Fibroblast of skin of back (primary cell): ENCODE measurements around the gene GDF11.
A peak's percentile ranks its signal among the peaks of the same experiment; 100 is the strongest.

Experiments
- DNase-seq: peaks from one replicate; pipeline ENCODE4 v3.0.0-alpha.2; 2013

The GDF11 gene

GRCh38 chr12:55724226-55724939 is 18.5 kb upstream of the GDF11 start:
- peak; percentile 64 for DNase-seq

DNA sequence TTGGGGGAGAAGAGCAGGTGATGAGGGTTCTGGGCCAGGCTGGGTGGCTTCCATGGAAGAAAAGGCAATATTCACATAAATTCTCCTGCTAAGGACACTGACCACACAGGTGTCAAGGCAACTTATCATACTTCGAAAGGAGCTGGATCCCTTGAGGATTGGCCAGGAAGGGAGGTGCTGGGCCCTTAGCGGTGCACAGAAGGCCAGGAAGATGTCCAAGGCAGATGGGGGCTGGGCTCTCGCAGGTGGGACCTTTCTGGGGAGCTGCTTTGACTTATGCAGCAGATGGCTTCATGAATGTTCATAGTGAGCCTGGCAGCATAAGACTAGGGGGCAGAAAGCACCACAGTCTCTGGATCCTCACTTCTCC is 18.0 kb upstream of the GDF11 start:
- DNase-seq: no peak

GRCh38 chr12:55725556-55725955 is 17.4 kb upstream of the GDF11 start:
- DNase-seq: no peak

GRCh38 chr12:55726971-55727370 is 16.0 kb upstream of the GDF11 start:
- no peak for DNase-seq

DNA sequence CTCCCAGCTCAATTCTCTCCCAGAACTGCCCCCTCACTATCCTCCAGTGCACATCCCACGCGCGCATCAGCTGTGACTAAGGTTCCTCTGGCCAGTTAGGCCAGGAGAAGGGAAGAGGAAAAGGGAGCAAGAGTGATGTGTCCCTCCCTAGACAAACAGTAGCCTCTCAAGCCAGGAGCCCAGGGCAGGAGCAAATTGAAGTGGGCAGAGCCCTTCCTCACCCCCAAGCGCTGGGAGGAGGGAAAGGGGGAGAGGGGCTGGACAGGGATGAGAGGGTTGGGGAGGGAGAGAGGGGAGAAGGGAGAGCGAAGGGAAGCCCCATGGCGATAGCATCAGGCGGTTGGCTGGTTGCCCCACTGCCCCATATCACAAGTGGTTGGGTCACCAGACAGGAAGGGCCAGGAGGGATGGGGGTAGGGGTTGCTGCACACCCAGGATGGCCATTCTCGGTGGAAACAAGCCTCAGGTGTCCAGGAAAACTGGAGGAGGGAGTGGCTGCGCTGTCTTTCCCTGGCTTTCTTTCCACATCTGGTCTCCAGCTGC is 15.2 kb upstream of the GDF11 start:
- DNase-seq: no peak

GRCh38 chr12:55728186-55728938 is 14.6 kb upstream of the GDF11 start:
- peak; percentile 72 for DNase-seq

DNA sequence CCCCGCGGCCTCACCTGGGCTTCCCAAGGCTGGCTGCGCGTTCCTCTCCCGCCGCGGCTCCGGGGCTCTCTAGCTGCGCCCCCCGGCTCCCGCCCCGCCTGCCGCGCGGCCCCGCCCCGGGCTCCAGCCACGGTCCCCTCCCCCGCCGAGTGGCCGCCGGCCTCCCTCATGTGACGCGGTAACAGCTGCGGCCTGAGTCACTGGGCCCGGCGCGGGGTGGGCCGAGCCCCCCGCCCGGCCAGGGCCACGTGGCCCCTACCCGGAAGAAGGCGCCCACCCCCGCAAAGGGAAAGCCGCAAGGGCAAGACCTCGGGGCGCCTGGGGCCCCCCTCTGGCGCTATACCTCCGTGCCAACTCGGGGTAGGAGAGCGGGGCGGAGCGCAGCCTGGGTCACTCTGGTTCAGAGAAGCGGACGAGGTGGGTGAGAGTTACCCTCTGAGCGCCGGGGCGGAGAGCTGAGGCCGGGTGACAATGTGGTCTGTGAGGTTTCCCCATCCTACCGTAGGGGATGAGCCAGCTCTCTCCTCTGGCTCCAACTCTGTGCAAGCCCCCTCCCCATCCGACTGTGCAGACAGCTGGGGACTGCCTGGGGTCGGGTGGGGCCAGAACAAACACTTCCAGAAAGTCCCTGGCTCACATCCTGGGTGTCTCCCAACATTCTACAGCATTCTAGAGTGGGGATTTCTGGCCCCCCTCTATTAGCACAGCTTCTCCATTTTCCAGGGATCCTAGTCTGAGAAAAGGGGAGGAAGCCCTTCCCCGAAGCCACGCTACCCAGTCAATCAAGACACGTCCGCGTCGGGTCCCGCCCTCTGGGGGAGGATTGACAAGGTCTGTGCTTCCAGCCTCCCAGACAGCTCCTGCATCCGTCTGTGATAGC is 13.7 kb upstream of the GDF11 start, which contains the start of gene CD63:
CD63 (minus strand) TSS at position 71 of the 880 bp plus-strand sequence. CDS start 668 bp downstream, outside the sequence.
- peak; percentile 96 for DNase-seq

DNA sequence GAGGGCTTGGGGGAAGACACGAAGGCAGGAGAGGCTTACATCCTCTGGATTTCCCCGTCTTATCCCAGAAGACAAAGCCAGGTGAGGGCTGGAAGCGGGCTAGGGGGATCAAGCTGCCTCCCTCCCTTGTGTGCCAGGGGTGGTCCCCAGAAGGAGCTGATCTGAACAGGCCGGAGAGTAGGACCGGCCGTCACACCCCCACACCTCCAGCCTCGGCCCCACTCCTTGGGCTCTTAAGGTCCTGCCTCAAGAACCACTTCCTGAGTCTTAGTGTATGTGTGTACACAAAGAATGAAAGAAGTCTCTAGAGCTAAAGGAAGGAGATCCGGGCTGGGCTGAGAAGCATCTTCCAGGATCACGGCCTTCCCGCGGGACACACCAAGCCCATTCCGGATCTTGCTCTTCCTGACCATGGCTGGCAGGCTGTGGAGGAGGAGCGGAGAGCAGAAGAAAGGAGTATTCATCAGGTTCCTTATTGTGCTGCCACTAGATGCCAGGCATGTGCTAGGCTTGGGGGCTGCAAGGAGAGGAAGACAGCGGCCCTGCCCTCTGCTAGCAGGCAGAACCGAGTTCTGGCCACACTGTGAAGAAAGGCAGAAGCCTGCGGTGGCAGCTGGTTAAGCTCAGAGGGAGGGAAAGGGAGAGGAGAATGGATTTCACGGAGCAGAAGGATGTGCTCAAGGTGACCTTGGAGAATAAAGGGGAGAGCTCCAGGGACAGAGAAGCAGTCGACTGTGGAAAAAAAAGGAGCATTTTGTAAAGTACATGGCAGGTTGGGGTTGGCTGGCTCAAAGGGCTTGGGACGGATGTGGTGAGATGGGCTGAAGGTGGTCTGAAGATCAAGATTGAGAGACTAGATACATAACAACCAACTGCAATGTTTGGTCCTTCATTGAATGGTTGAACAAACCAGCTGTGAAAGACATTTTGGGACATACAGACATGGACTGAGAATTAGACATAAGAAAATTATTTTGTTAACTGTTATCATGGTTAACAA is 12.8 kb upstream of the GDF11 start:
- peak; percentile 68 for DNase-seq

DNA sequence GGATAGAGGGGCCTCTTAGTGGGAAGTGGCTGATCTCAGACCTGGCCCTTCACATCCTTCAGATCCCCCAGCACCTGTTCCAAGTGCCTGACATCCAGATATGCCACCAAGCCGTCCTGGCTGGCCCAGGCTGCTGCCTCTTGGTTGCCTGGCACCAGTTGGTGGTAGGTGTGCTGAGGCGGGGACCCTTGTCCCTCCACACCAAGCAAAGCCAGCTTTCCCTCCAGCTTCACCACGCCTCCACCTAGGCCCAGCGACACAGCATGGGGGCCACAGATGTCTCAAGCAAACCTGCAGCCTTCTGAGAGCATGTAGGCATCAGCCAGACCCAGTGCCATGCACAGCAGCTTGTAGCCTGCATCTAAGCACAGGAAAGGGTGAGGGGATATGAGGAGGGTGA is 10.6 kb upstream of the GDF11 start:
- no peak for DNase-seq

DNA sequence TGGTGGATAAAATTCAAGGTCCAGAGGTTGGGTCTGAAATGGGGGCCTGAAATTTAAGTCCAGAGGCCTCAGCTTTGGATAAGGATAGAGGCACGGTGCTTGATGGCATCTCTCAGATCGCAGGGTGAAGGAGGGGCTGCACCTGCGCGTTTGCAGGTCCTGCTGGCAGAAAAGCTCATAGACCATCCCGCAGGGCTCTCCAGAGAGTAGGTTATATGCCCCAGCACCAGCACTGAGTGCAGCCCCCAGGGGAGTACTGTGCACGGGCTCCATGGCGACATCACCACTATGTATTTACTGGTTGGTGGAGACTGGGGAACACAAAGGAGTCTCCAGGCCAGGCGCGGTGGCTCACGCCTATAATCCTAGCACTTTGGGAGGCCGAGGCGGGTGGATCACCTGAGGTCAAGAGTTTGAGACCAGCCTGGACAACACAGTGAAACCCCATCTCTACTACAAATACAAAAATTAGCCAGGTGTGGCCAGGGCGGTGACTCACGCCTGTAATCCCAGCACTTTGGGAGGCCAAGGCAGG is 9.8 kb upstream of the GDF11 start:
- DNase-seq: no peak

DNA sequence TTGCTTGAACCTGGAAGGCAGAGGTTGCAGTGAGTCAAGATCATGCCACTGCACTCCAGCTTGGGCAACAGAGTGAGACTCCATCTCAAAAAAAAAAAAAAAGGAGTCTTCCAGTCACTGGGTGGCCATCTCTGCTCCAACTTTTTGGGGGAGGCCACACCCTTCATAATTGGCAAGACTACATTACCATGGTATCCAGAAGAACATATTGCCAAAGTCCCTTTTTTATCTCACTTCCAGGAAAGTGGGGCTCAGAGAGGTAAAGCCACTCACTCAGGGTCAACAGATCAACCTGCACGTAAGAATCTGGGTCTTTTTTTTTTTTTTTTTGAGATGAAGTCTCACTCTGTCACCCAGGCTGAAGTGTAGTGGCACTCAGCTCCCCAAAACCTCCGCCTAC is 9.1 kb upstream of the GDF11 start:
- no peak for DNase-seq

DNA sequence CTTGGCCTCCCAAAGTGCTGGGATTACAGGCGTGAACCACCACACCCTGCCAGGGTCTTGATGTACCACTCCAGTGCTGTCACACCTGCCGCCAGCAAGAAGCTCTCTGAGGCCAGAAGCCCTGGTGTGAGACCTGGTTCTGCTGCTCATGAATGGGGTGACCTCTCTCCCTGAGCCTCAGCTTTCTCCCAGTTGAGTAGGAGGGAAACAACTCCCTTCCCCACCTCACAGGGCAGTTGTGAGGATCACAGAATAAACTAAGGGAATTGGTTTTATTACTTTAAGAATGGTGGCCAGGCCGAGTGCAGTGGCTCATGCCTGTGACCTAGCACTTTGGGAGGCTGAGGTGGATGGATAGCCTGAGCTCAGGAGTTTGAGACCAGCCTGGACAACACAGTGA is 8.3 kb upstream of the GDF11 start:
- DNase-seq: no peak

- DNase-seq: no peak
Observed at GRCh38 chr12:55736076-55736475, 6.8 kb upstream of the GDF11 start.

GRCh38 chr12:55736780-55737580 is 5.9 kb upstream of the GDF11 start:
- DNase-seq: peak; percentile 68

DNA sequence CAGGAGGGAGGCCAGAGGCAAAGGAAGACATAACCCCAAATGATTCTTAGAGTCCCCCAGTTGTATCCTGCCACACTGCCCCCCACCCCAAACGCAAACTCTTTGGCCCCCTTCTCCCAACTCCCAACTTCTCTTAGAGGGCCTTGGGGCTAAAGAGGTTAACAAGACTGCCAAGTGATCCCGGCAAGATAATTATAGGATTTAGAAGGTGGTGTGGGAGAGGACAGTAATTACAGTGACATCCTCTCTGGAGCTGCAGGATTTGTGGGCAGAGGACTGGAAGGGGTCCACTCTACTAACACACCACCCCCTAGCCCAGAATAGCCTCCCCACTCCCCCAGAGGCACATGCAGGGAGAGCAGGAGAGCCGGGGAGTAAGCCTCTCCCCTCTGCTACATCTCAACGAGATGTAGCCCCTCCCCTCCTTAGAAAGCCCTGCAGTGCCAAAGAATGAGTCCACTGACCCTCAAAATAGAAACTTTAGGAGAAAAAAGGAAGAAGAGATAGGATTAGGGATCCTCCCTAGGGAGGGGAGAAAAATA is 5.3 kb upstream of the GDF11 start:
- no peak for DNase-seq

DNA sequence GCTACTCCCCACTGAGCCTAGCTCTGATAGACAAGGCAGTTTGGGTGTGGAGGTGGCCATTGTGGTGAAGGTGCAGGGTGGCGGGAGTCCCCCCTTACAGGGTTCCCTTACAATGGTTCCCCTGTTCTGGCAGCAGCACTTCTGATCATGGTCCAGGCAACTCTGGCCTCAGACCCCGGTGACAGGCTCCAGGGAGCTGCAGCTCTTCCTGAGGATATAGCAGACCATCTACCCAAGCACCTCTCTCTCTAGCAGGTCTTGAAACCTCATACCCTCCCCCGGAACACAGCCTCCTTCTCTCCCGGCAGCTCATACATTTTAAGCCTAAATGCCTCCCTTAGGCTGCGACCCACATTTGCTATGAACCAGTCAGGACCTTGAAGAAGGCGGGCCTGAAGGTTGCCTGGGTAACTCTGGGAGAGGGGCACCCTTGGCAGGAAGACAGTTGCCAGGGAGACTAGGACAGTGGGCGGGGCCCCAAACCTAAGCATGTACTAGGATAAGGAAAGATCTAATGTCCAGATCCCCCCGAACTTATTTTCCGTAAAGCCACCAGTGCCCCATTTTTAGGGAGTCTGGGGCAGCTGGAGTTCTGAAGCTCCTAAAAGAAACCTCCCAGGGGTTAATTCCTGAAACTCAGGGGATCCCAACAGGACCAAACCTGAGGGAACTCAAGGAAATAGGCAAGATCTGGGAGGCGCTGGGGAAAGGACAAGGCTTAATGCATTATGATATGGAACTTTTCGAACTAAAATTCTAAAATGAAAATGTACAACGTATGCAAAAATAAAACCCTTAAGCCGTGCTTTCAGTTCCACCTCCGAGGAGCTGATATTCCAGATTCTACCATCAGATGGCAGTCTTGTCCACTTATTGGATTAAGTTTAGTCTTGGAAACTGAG is 4.5 kb upstream of the GDF11 start:
- DNase-seq: peak; percentile 90

DNA sequence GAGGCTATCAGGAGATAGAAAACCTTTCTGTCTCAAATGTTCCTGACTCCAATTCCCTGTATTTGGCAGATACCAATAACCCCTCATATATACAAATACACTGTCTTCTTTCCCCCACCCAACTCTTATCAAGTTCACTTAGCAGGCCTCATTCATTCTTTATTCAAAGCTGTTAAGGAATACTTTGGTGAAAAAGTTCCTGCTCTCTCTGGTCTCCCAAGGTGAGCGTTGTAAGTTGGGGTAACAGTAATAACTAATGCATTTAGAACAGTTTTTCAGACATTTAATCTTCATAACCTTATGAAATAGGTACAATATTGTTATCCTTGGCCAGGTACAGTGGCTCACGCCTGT is 3.9 kb upstream of the GDF11 start:
- no peak for DNase-seq

DNA sequence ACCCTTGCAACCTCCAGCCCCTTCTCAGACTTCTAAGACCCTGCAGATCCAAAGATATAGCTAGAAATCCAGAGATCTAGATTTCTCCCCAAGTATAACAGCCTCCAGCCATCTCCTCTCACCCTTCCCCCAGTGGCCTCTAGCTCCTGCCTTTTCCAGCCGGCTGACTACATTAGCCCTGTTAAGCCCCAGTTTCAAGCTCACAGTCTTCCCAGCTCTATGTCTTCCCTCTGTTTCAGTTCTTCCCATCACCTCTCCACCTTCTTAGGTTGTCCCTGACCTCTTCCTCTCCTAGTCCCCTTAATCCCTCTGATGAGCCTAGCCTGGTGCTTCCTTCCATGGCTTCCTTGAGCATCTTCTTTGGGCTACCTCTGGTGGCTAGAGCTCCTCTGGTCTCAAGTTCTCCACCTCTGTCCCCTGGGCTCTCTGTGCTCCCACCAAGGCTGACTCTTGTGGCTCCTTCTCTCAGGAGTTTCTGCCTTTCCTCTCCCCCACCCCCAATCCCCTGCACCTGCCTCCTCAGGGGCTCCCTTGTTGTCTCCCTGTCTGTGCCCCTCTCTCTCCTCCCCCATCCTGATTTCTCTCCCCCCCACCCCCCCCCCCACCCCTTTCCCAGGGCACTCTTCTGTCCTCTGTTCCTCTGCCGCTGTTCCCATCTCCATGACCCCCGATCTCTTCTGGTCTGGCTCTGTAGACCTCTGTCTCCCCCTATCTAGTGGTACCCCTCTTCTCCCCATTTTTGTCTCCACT is 816 bp upstream of the GDF11 start:
- DNase-seq: no peak
